GM12878 (cell line): ENCODE measurements around the gene FLT1. TPM values are rescaled to one million over a fixed set of nuclear protein-coding genes. Genes with fewer than 3 reads are reported as not detected.

Experiments
- ATAC-seq: fragments of 200-7000 bp; cut with Tn5 transposase; 3 replicates; pipeline ENCODE4 v1.9.1; 2020; ENCODE audit warnings: mild to moderate bottlenecking, moderate library complexity
- BruUV-seq: library from RNA; stranded (reverse); fragments of 400-500 nt; replicated peaks from 2 replicates; lab custom pipeline; 2021; lab: Mats Ljungman, UMichigan
- CTCF ChIA-PET: fragments of 300-600 bp; sonication (Branson Sonifier 250); formaldehyde crosslinking; extraction: SDS; loops from one replicate; lab custom pipeline; 2021; ENCODE audit warnings: inconsistent platforms; lab: Yijun Ruan, JAX
- POLR2A ChIA-PET: fragments of 350-600 bp; formaldehyde crosslinking; extraction: SDS; loops from one replicate; lab custom pipeline; 2021; ENCODE audit warnings: inconsistent platforms; lab: Charles Lee
- RAD21 ChIA-PET: fragments of 300-600 bp; sonication (Branson Sonifier 250); formaldehyde crosslinking; loops from one replicate; lab custom pipeline; 2023; ENCODE audit warnings: antibody characterized with exemption; ENCODE audit not compliant: unreplicated experiment; lab: Charles Lee
- SMC1A ChIA-PET: fragments of 300-600 bp; sonication (Branson Sonifier 250); formaldehyde crosslinking; loops from one replicate; lab custom pipeline; 2023; ENCODE audit not compliant: unreplicated experiment, uncharacterized antibody; lab: Charles Lee
- DNase-seq: peaks from one replicate; pipeline ENCODE4 v3.0.0-alpha.2; 2011; ENCODE audit warnings: low read depth, low spot score
- FAIRE-seq: peaks from 3 replicates; lab custom pipeline; 2011; peaks lifted over from hg19 to GRCh38; lab: Jason Lieb, UNC
- H2AFZ ChIP-seq: 2 replicates; pipeline ENCODE4 v1.6.0; 2011; ENCODE audit warnings: low read depth, low read length, control low read depth; ENCODE audit not compliant: control insufficient read depth
- H3K27ac ChIP-seq: 2 replicates; pipeline ENCODE4 v1.5.1; 2011; ENCODE audit warnings: control low read depth; ENCODE audit not compliant: control insufficient read depth, insufficient read depth
- H3K27me3 ChIP-seq, 2 experiments: replicated peaks in 1 of 2; 2 replicates each; pipeline versions ENCODE4 v1.6.0 to v1.6.1; 2011; ENCODE audit warnings: low read length in 1 of 2; ENCODE audit not compliant: control insufficient read depth in 2 of 2, insufficient read depth in 2 of 2
- H3K36me3 ChIP-seq, 2 experiments: 2 replicates each; pipeline ENCODE4 v1.5.1; 2011; ENCODE audit warnings: low read length in 1 of 2; ENCODE audit not compliant: control insufficient read depth in 2 of 2, insufficient read depth in 2 of 2
- H3K4me1 ChIP-seq: 2 replicates; pipeline ENCODE4 v1.6.1; 2011; ENCODE audit warnings: mild to moderate bottlenecking, low read length, moderate library complexity, mixed read lengths; ENCODE audit not compliant: control insufficient read depth, insufficient read depth
- H3K4me2 ChIP-seq: 2 replicates; pipeline ENCODE4 v1.6.0; 2011; ENCODE audit warnings: control low read depth; ENCODE audit not compliant: control insufficient read depth, insufficient read depth
- H3K4me3 ChIP-seq: fragments of 200-600 bp; sonication (generic); 2 replicates; pipeline ENCODE4 v1.5.1; 2016
- H3K79me2 ChIP-seq: 2 replicates; pipeline ENCODE4 v1.6.0; 2011; ENCODE audit warnings: low read length; ENCODE audit not compliant: control insufficient read depth, insufficient read depth
- H3K9ac ChIP-seq: 2 replicates; pipeline ENCODE4 v1.8.0; 2011; ENCODE audit warnings: low read length, control low read depth, mixed read lengths; ENCODE audit not compliant: control insufficient read depth, insufficient read depth
- H3K9me3 ChIP-seq: replicated peaks from 3 replicates; pipeline ENCODE4 v1.5.1; 2011; ENCODE audit warnings: mild to moderate bottlenecking, low read length; ENCODE audit not compliant: control insufficient read depth, insufficient read depth
- H4K20me1 ChIP-seq: 2 replicates; pipeline ENCODE4 v1.6.0; 2011; ENCODE audit not compliant: control insufficient read depth, insufficient read depth
- ASH2L ChIP-seq: fragments of 300-600, 200-600 bp; sonication (generic); IDR thresholded peaks from 2 replicates; pipeline ENCODE4 v1.6.1; 2017; ENCODE audit warnings: low read depth, mild to moderate bottlenecking, borderline replicate concordance
- BCLAF1 ChIP-seq: fragments of 450-650 bp; IDR thresholded peaks from 2 replicates; pipeline ENCODE4 v1.6.1; 2017; ENCODE audit warnings: antibody characterized with exemption, mild to moderate bottlenecking, moderate library complexity
- CBFB ChIP-seq: IDR thresholded peaks from 2 replicates; pipeline ENCODE4 v1.6.1; 2016; ENCODE audit warnings: antibody characterized with exemption, low read depth
- JUND ChIP-seq: IDR thresholded peaks from 2 replicates; pipeline ENCODE4 v1.6.1; 2012; ENCODE audit warnings: low read depth, mild to moderate bottlenecking, low read length, improper control_type of control experiment, moderate library complexity
- NR2F1 ChIP-seq: fragments of 450-650 bp; conservative IDR thresholded peaks from 2 replicates; pipeline ENCODE4 v1.6.1; 2017; ENCODE audit warnings: mild to moderate bottlenecking
- POLR2A ChIP-seq: IDR thresholded peaks from 2 replicates; pipeline ENCODE4 v1.6.1; 2011; ENCODE audit warnings: low read depth, mild to moderate bottlenecking, low read length
- PRDM15 ChIP-seq: fragments of 450-650 bp; formaldehyde crosslinking; IDR thresholded peaks from 2 replicates; pipeline ENCODE4 v1.4.0; 2020; ENCODE audit warnings: mild to moderate bottlenecking, moderate library complexity
- RUNX3 ChIP-seq: IDR thresholded peaks from 2 replicates; pipeline ENCODE4 v1.6.1; 2012; ENCODE audit warnings: low read length, inconsistent platforms
- SPI1 ChIP-seq: IDR thresholded peaks from 2 replicates; pipeline ENCODE4 v1.6.1; 2011; ENCODE audit warnings: low read depth, mild to moderate bottlenecking, low read length, moderate library complexity, borderline replicate concordance; ENCODE audit not compliant: insufficient read depth
- TCF3 ChIP-seq: IDR thresholded peaks from 2 replicates; pipeline ENCODE4 v1.6.1; 2012; ENCODE audit warnings: low read depth, mild to moderate bottlenecking, low read length, borderline replicate concordance; ENCODE audit not compliant: insufficient read depth
- WGBS: methylation state at CpG from one replicate; pipeline ENCODE4 v1.1.6; 2016; ENCODE audit warnings: low lambda C conversion rate; ENCODE audit not compliant: insufficient replicate concordance, insufficient coverage; ENCODE audit errors: missing lambda C conversion rate; 5-methylcytosine and 5-hydroxymethylcytosine counted together
- in situ Hi-C: fragments of 300-500 bp; cut with MboI; formaldehyde crosslinking; loops from 9 replicates; pipeline ENCODE4 v1.14.3; 2018; ENCODE audit warnings: mixed read lengths
- intact Hi-C: fragments of 100-400 bp; cut with micrococcal nuclease; formaldehyde crosslinking; loops from one replicate; pipeline ENCODE4 v1.14.2; 2022; ENCODE audit not compliant: unreplicated experiment
- polyA plus RNA-seq, 11 experiments: library from polyadenylated mRNA; depleted of rRNA in 4 of 11; unstranded in 6 of 11; stranded (reverse) in 5 of 11; fragments of >200 nt; fragmentation: Nextera tagmentation in 4 of 11; fragmentation: Illumina TruSeq in 1 of 11; extraction: Ambion mirVana in 4 of 11; extraction: Trizol in 1 of 11; gene quantifications; 1 replicate in 1 of 11; 2 replicates in 10 of 11; pipeline versions ENCODE4 v1.2.1 to v1.2.3, GENCODE V29; 2011 to 2016; ENCODE audit warnings: inconsistent platforms in 2 of 11, missing spikeins in 2 of 11, low read depth in 1 of 11
- total RNA-seq, 4 experiments: library from RNA; depleted of rRNA in 3 of 4; stranded (reverse); fragments of >200 nt in 3 of 4; fragmentation: Illumina TruSeq in 1 of 4; extraction: Trizol in 1 of 4; gene quantifications; 2 replicates each; pipeline versions ENCODE4 v1.2.1 to v1.2.3, GENCODE V29; 2013 to 2021
- TF ChIP-seq, protein P1 (sequence below): fragments of 450-650 bp; IDR thresholded peaks from 2 replicates; pipeline ENCODE4 v1.6.1; 2017; ENCODE audit warnings: mild to moderate bottlenecking, moderate library complexity

The FLT1 gene
- total and polyA plus RNA-seq, 10 of the 15 experiments (the other 5 are each of a cell fraction or from before 2014, with no cell fraction given): 0.55 to 5.6 (median 0.84) TPM

GRCh38 chr13:28413999-28414398 is 80.9 kb downstream of the FLT1 start (continued):
- TF ChIP-seq PRDM15 (CRISPR knock-in tag): no peak
- 0 out of 2 replicates have a peak, but pooled peaks have one; percentile 23 for TF ChIP-seq CBFB
- TF ChIP-seq RUNX3: peak; percentile 43; the same call in 1 of the 2 replicates
- no peak for TF ChIP-seq NR2F1
- TF ChIP-seq ASH2L: no peak
- peak; percentile 46; the same call in 1 of the 2 replicates for TF ChIP-seq SPI1
- TF ChIP-seq, all 136 proteins: peak for 3

DNA sequence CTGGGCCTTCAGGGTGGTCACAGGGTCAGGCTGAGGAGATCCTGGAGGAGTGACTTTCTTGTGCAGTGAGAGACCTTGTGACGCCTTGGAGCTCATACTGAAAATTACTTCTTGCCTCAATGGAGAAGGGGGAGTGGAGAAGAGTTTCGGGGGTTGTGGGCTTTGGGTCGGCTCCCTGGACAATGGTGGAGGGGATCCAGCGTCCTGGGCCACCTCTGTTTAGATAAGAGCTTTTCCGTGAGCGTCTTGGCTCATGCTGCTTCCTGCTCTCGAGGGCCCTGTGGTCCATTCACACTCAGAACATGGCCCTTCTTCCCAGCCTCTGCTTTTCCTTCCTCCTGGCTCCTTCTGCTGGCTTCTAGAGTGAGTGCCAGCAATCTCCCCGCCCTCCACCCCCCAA is 81.9 kb downstream of the FLT1 start:
- Histone ChIP-seq H2AFZ (no peak overlapping the region), H3K79me2 (no peaks in the 10 kb centered on the region), H3K9ac (no peak overlapping the region), H4K20me1 (no peaks in the 10 kb centered on the region), H3K9me3 (no peaks in the 10 kb centered on the region; the same call in 2 of the 3 replicates), H3K27me3 (no peaks in the 10 kb centered on the region), H3K4me2 (no peak overlapping the region), H3K27ac (peak overlapping the region; percentile 30), H3K4me1 (peaks cover 38% of the 10 kb centered on the region), H3K36me3 (no peaks in the 10 kb centered on the region), H3K4me3 (no peak overlapping the region)
- BruUV-seq: no TSS peak
- in situ Hi-C loops (no loop called here), intact Hi-C loops (no loop called here)
- ATAC-seq: no peak
- ChIA-PET POLR2A (interaction anchor here (0.6 kb wide), 1 partner anchor 375 kb away, joined by 3 read pairs; no protein-coding TSS in a partner anchor), SMC1A (interaction anchor here (1.0 to 1.3 kb wide), 3 partner anchors 8 to 87 kb away, joined by 3 to 4 read pairs (median 4); no protein-coding TSS in a partner anchor), RAD21 (interaction anchor here (0.5 to 1.4 kb wide), 2 partner anchors 17 to 87 kb away, joined by 3 to 5 read pairs; no protein-coding TSS in a partner anchor), CTCF (interaction anchor here (0.8 to 1.3 kb wide), 3 partner anchors 9 to 17 kb away, joined by 3 to 7 read pairs (median 4); no protein-coding TSS in a partner anchor)
- DNase-seq: no peak
- WGBS: 71% methylated on average over 5 of the region's 8 CpGs
- no peak for FAIRE-seq
- no peak for TF ChIP-seq JUND
- TF ChIP-seq, protein P1, sequence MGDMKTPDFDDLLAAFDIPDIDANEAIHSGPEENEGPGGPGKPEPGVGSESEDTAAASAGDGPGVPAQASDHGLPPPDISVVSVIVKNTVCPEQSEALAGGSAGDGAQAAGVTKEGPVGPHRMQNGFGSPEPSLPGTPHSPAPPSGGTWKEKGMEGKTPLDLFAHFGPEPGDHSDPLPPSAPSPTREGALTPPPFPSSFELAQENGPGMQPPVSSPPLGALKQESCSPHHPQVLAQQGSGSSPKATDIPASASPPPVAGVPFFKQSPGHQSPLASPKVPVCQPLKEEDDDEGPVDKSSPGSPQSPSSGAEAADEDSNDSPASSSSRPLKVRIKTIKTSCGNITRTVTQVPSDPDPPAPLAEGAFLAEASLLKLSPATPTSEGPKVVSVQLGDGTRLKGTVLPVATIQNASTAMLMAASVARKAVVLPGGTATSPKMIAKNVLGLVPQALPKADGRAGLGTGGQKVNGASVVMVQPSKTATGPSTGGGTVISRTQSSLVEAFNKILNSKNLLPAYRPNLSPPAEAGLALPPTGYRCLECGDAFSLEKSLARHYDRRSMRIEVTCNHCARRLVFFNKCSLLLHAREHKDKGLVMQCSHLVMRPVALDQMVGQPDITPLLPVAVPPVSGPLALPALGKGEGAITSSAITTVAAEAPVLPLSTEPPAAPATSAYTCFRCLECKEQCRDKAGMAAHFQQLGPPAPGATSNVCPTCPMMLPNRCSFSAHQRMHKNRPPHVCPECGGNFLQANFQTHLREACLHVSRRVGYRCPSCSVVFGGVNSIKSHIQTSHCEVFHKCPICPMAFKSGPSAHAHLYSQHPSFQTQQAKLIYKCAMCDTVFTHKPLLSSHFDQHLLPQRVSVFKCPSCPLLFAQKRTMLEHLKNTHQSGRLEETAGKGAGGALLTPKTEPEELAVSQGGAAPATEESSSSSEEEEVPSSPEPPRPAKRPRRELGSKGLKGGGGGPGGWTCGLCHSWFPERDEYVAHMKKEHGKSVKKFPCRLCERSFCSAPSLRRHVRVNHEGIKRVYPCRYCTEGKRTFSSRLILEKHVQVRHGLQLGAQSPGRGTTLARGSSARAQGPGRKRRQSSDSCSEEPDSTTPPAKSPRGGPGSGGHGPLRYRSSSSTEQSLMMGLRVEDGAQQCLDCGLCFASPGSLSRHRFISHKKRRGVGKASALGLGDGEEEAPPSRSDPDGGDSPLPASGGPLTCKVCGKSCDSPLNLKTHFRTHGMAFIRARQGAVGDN: no peak
- TF ChIP-seq BCLAF1: no peak
- no peak for TF ChIP-seq TCF3
- no peak for TF ChIP-seq POLR2A
